Central memory CD8-positive, alpha-beta T cell (primary cell): ENCODE data around the gene ORMDL3.

Source experiments
- ATAC-seq: fragments of 150-1000 bp; cut with Tn5 transposase; replicated peaks from 2 replicates; pipeline ENCODE4 v1.10.0; 2022; ENCODE audit warnings: mild to moderate bottlenecking, moderate FRiP score, moderate number of reproducible peaks; ENCODE audit not compliant: poor library complexity, severe bottlenecking; ENCODE audit errors: extremely low read depth
- DNase-seq, 2 donors: peaks; one replicate each; pipeline ENCODE4 v3.0.0; 2021; ENCODE audit warnings: low spot score in 2 of 2
- H3K27ac Mint-ChIP-seq: one replicate; pipeline ENCODE4 v1.8.0; 2022; ENCODE audit warnings: low read depth, mild to moderate bottlenecking, moderate library complexity, mixed read lengths
- H3K27me3 Mint-ChIP-seq: one replicate; pipeline ENCODE4 v1.8.0; 2022; ENCODE audit warnings: mixed read lengths
- H3K36me3 Mint-ChIP-seq: one replicate; pipeline ENCODE4 v1.8.0; 2022; ENCODE audit warnings: mild to moderate bottlenecking, moderate library complexity, mixed read lengths; ENCODE audit not compliant: insufficient read depth
- H3K4me1 Mint-ChIP-seq: one replicate; pipeline ENCODE4 v1.8.0; 2022; ENCODE audit warnings: mixed read lengths
- H3K4me3 Mint-ChIP-seq: one replicate; pipeline ENCODE4 v1.8.0; 2022; ENCODE audit warnings: mild to moderate bottlenecking, moderate library complexity, mixed read lengths
- H3K9me3 Mint-ChIP-seq: one replicate; pipeline ENCODE4 v1.8.0; 2022; ENCODE audit warnings: mixed read lengths

ORMDL3 gene

GRCh38 chr17:39871801-39872200, 55.6 kb downstream of the ORMDL3 start:
- Mint-ChIP-seq H3K4me3 (no peak overlapping the region), H3K9me3 (no peaks in the 10 kb centered on the region), H3K4me1 (peaks cover 18% of the 10 kb centered on the region), H3K27me3 (no peaks in the 10 kb centered on the region), H3K36me3 (peaks cover 12% of the 10 kb centered on the region), H3K27ac (no peak overlapping the region)
- ATAC-seq, result no peak
- no peak for DNase-seq
